Mucosa of descending colon (tissue), 3 donors: Measurements from ENCODE around the gene ASS1. TPM values are rescaled to one million over a fixed set of nuclear protein-coding genes. Genes with fewer than 3 reads are reported as not detected.

Experiments
- ATAC-seq: fragments of 200-7000 bp; cut with Tn5 transposase; one replicate; pipeline ENCODE4 v1.9.1; 2020; ENCODE audit warnings: mild to moderate bottlenecking, moderate library complexity
- DNase-seq, 3 donors: peaks; one replicate each; pipeline ENCODE4 v3.0.0-alpha.2; 2020
- H3K36me3 ChIP-seq: fragments of 200-600 bp; one replicate; pipeline ENCODE4 v1.8.0; 2021; ENCODE audit warnings: low read depth, mild to moderate bottlenecking
- H3K4me1 ChIP-seq: fragments of 200-600 bp; one replicate; pipeline ENCODE4 v1.8.0; 2021; ENCODE audit warnings: low read depth, mild to moderate bottlenecking
- H3K4me3 ChIP-seq: fragments of 200-600 bp; one replicate; pipeline ENCODE4 v1.8.0; 2021; ENCODE audit warnings: mild to moderate bottlenecking
- H3K9me3 ChIP-seq: fragments of 200-600 bp; one replicate; pipeline ENCODE4 v1.8.0; 2021; ENCODE audit warnings: mild to moderate bottlenecking
- intact Hi-C, 2 donors: fragments of 100-400 bp; cut with DNase I in 1 of 2; cut with micrococcal nuclease in 1 of 2; formaldehyde crosslinking; loops; one replicate each; pipeline versions ENCODE4 v1.11.0 to v1.11.1; 2022; cut with DNase I, micrococcal nuclease
- total RNA-seq, 3 donors: library from RNA; stranded (reverse); fragmentation: NEBNext Ultra II Directional in 2 of 3; extraction: Animal tissue kit (Norgen Biotek cat#: 25700) in 2 of 3; gene quantifications; one replicate each; pipeline versions ENCODE4 v1.2.1 to v1.2.4, GENCODE V29; 2021 to 2023
- TF ChIP-seq, protein P1 (sequence below): fragments of 200-600 bp; IDR thresholded peaks from one replicate; pipeline ENCODE4 v1.8.0; 2022; ENCODE audit warnings: antibody characterized with exemption, mild to moderate bottlenecking
- donor health status: DM: no; HTN: no; CAD: no; lungs with moderate emphysema.
- donor health status: DM: no; HTN: no; CAD: no.
- donor health status: DM: no; HTN: yes; CAD: no.

The ASS1 gene
- total RNA-seq, 3 donors from 2014 or later = 221 to 410 (median 408) TPM

DNA sequence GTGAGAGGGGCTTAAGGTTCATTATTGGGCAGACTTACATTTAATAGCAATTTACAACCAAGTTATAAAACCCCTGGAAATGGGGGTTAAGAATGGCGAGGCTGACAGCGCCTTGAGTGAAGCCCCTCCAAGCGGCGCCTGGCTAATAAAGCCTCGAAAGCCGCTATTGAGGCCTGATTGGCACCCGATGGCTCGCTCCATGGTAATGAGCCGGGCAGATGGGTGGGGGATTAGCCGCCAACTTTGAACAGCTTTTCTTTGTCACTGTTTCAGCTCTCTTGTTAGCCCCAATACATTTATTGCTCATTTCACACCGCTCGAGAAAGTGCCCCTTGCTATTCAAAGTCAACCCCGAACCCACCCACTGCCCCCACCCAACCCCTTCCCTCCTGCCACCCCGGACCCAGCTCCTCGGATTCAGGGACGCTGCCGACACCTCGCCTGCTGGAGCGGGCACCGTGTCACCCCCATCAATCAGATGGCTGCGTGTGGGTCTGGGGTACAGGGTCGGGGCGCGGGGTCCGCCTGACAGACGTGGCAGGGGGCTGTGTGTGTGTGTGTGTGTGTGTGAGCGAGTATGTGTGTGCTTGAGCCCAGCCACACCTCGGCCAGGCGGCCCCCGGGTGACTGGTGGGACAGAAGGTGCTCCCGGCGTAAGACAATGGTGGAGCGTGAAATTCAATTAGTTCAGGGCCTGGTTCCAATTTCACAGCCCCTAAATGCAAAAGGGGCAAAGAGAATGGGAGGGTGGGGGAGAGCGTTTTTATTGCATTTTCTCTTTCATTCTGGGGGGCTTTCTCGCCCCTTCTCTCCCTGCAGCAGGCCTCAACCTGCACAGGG, 34.2 kb downstream of the ASS1 start:
- no peaks in the 10 kb centered on the region for H3K9me3 ChIP-seq
- TF ChIP-seq, protein P1, sequence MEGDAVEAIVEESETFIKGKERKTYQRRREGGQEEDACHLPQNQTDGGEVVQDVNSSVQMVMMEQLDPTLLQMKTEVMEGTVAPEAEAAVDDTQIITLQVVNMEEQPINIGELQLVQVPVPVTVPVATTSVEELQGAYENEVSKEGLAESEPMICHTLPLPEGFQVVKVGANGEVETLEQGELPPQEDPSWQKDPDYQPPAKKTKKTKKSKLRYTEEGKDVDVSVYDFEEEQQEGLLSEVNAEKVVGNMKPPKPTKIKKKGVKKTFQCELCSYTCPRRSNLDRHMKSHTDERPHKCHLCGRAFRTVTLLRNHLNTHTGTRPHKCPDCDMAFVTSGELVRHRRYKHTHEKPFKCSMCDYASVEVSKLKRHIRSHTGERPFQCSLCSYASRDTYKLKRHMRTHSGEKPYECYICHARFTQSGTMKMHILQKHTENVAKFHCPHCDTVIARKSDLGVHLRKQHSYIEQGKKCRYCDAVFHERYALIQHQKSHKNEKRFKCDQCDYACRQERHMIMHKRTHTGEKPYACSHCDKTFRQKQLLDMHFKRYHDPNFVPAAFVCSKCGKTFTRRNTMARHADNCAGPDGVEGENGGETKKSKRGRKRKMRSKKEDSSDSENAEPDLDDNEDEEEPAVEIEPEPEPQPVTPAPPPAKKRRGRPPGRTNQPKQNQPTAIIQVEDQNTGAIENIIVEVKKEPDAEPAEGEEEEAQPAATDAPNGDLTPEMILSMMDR = no peak
- H3K4me1 ChIP-seq = no peaks in the 10 kb centered on the region
- H3K36me3 ChIP-seq = no peaks in the 10 kb centered on the region
- ATAC-seq = no peak
- intact Hi-C loops = no loop called here
- DNase-seq = no peak
- H3K4me3 ChIP-seq = no peak overlapping the region

DNA sequence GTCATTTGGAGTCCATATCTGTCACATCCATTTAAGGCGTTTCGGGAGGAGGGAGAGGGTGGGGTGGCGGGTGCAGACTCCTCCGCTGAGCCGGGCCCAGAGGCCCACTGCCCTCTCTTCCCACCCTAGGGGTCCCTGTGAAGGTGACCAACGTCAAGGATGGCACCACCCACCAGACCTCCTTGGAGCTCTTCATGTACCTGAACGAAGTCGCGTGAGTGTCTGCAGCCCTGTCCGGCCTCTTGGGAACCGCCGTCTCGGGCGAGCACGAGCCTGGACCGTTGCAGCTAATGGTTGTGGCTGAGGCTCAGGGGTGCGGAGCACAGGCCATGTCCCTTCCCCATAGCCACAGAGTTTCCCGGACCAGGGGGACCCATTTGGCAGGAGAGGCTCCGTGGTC, 34.8 kb downstream of the ASS1 start:
- DNase-seq (no peak), ATAC-seq (no peak)
- no peak overlapping the region for H3K4me3 ChIP-seq
- intact Hi-C loops = no loop called here
- H3K9me3 ChIP-seq = no peaks in the 10 kb centered on the region
- TF ChIP-seq, protein P1 = no peak
- H3K36me3 ChIP-seq = no peaks in the 10 kb centered on the region
- no peaks in the 10 kb centered on the region for H3K4me1 ChIP-seq

DNA sequence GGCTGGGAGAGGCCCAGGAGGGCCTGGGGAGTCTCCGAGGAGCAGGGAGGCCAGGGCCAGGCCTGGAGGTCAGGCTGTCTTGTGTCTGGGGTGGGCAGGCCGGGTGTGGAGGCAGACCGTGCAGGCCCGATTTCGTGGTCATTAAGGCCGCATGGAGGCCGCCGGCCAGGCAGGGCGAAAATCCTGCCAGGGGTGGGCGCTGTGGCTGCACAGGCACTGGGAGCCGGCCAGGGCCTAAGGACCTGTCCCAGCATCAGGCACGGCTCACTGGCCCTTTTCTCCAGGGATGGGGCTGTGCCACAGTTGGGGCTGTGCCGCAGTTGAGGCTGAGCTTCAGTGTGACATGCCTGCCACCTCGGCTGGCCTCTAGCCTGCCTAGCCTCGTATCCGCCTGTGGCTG, 35.9 kb downstream of the ASS1 start:
- DNase-seq (no peak), ATAC-seq (peak; percentile 12)
- TF ChIP-seq, protein P1 = no peak
- intact Hi-C loops = no loop called here
- Histone ChIP-seq H3K4me1 (no peaks in the 10 kb centered on the region), H3K4me3 (no peak overlapping the region), H3K9me3 (no peaks in the 10 kb centered on the region), H3K36me3 (no peaks in the 10 kb centered on the region)

DNA sequence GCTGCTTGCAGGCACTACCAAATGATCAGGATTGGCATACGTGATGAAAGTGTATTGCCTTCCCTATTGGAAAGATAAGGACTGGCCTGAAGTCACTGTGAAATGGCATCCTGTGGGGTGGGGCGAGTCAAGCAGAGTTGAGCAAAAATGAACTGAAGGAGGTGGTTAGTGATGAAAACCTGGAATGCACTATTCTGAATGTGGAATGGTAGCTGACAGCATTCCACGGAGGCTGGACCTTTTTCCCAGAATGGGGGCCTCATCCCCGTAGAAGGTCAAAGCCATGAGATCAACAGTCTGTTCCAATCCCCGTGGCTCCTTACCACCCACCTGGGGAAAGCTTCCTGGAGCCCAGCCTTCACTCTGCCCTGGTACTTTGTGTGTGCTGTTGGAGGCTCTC, 37.7 kb downstream of the ASS1 start:
- DNase-seq = no peak
- H3K36me3 ChIP-seq = no peaks in the 10 kb centered on the region
- intact Hi-C loops = no loop called here

DNA sequence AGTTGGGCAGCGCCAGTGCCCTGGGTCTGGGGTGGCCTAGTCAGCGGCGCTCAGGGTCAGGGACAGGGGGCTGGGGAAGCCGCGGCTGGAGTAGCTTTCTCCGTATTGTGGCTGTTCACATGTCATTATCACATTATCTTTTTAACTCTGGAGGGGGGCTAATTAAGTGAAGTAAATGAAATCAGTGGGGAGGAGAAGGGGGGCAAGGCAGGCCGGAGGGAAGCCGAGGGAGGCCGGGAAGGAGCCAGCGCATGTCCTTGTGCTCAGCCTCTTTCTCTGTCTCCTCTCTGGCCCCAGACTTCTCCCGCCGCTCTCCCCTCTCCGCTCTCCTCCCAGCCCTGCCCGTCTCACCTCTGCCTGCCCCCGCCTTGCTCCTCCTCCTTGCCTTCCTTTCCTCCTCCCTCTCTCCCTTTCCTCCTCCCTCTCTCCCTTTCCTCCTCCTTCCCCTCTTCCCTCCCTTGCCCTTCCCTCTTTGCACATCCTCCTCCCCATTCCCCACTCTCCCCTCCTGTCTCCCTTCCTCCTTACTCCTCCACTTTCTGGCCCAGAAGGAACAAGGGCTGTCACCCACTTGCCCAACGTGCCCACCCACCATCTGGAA, 38.7 kb downstream of the ASS1 start:
- Histone ChIP-seq H3K9me3 (no peaks in the 10 kb centered on the region), H3K4me1 (no peaks in the 10 kb centered on the region), H3K36me3 (no peaks in the 10 kb centered on the region), H3K4me3 (no peak overlapping the region)
- DNase-seq (no peak), ATAC-seq (no peak)
- intact Hi-C loops = no loop called here
- TF ChIP-seq, protein P1 = no peak

More for the DNA sequence above, 37.7 kb downstream of the ASS1 start:
- no peaks in the 10 kb centered on the region for H3K4me1 ChIP-seq
- no peak for ATAC-seq
- TF ChIP-seq, protein P1 = no peak
- no peaks in the 10 kb centered on the region for H3K9me3 ChIP-seq
- no peak overlapping the region for H3K4me3 ChIP-seq
